Activated CD4-positive, alpha-beta T cell treated with anti-CD3 and anti-CD28 coated beads, Interleukin-2, amount 10 ng/mL, durations not matched to agents 24 days and 14 days (primary cell): ENCODE results near the gene AUNIP. TPM values are rescaled to one million over a fixed set of nuclear protein-coding genes. Genes with fewer than 3 reads are reported as not detected.
"Not testable (repeated sequence)": the region's sequence is repeated elsewhere in the genome, so short reads cannot be mapped to it uniquely, and the experiment has no call there.

ENCODE experiments used
- DNase-seq: peaks from one replicate; pipeline ENCODE4 v3.0.0; 2022
- H3K27ac Mint-ChIP-seq: one replicate; pipeline ENCODE4 v1.8.0; 2022; ENCODE audit warnings: mild to moderate bottlenecking, mixed read lengths
- H3K27me3 Mint-ChIP-seq: one replicate; pipeline ENCODE4 v1.8.0; 2022; ENCODE audit warnings: mixed read lengths
- H3K36me3 Mint-ChIP-seq: one replicate; pipeline ENCODE4 v1.8.0; 2022; ENCODE audit warnings: low read depth, mild to moderate bottlenecking, mixed read lengths
- H3K4me1 Mint-ChIP-seq: one replicate; pipeline ENCODE4 v1.8.0; 2021; ENCODE audit warnings: mixed read lengths
- H3K4me3 Mint-ChIP-seq: one replicate; pipeline ENCODE4 v1.8.0; 2022; ENCODE audit warnings: mild to moderate bottlenecking, moderate library complexity, mixed read lengths
- H3K9me3 Mint-ChIP-seq: one replicate; pipeline ENCODE4 v1.8.0; 2021; ENCODE audit warnings: mixed read lengths
- intact Hi-C: fragments of 100-400 bp; cut with micrococcal nuclease; formaldehyde crosslinking; loops from one replicate; pipeline ENCODE4 v1.15.1; 2023
- total RNA-seq: library from RNA; stranded (reverse); gene quantifications from 2 replicates; pipeline ENCODE4 v1.2.3, GENCODE V29; 2022

AUNIP gene
- total RNA-seq, 1 donor from 2014 or later: 12.0 TPM

GRCh38 chr1:25844536-25845337, 14.5 kb downstream of the AUNIP start:
- no peak for DNase-seq
- Mint-ChIP-seq H3K9me3 (no peaks in the 10 kb centered on the region), H3K4me3 (no peak overlapping the region), H3K27me3 (no peaks in the 10 kb centered on the region), H3K36me3 (peaks cover 5% of the 10 kb centered on the region), H3K4me1 (peaks cover 2% of the 10 kb centered on the region), H3K27ac (no peak overlapping the region)
- intact Hi-C loops: no loop called here

GRCh38 chr1:25843483-25843882, 15.8 kb downstream of the AUNIP start:
- DNase-seq: no peak
- Mint-ChIP-seq H3K9me3 (no peaks in the 10 kb centered on the region), H3K4me1 (peaks cover 2% of the 10 kb centered on the region), H3K27ac (no peak overlapping the region), H3K4me3 (no peak overlapping the region), H3K36me3 (peaks cover 8% of the 10 kb centered on the region), H3K27me3 (no peaks in the 10 kb centered on the region)
- intact Hi-C loops: no loop called here

- H3K4me1 Mint-ChIP-seq, H3K4me3 Mint-ChIP-seq, H3K27ac Mint-ChIP-seq, DNase-seq, H3K9me3 Mint-ChIP-seq, H3K36me3 Mint-ChIP-seq, H3K27me3 Mint-ChIP-seq, intact Hi-C loops: not testable (repeated sequence)
These were observed 19.4 kb downstream of the AUNIP start for GRCh38 chr1:25839808-25840207.

- intact Hi-C loops: no loop called here
- Mint-ChIP-seq H3K27ac (no peak overlapping the region), H3K36me3 (peaks cover 19% of the 10 kb centered on the region), H3K27me3 (no peaks in the 10 kb centered on the region), H3K4me3 (no peak overlapping the region), H3K9me3 (no peaks in the 10 kb centered on the region), H3K4me1 (no peaks in the 10 kb centered on the region)
- no peak for DNase-seq
These were observed 21.9 kb downstream of the AUNIP start for GRCh38 chr1:25837262-25837875.

GRCh38 chr1:25836695-25837094, 22.6 kb downstream of the AUNIP start:
- intact Hi-C loops: no loop called here
- Mint-ChIP-seq H3K36me3 (peaks cover 22% of the 10 kb centered on the region), H3K9me3 (no peaks in the 10 kb centered on the region), H3K4me1 (no peaks in the 10 kb centered on the region), H3K27ac (no peak overlapping the region), H3K4me3 (no peak overlapping the region), H3K27me3 (no peaks in the 10 kb centered on the region)
- no peak for DNase-seq

- no peak overlapping the region for H3K27ac Mint-ChIP-seq
- no peaks in the 10 kb centered on the region for H3K9me3 Mint-ChIP-seq
- no peak for DNase-seq
- no peak overlapping the region for H3K4me3 Mint-ChIP-seq
- H3K4me1 Mint-ChIP-seq: no peaks in the 10 kb centered on the region
- intact Hi-C loops: no loop called here
- peaks cover 29% of the 10 kb centered on the region for H3K36me3 Mint-ChIP-seq
- H3K27me3 Mint-ChIP-seq: no peaks in the 10 kb centered on the region
These were observed 24.4 kb downstream of the AUNIP start for GRCh38 chr1:25834894-25835293.

- Mint-ChIP-seq H3K4me1 (no peaks in the 10 kb centered on the region), H3K36me3 (peaks cover 41% of the 10 kb centered on the region), H3K9me3 (no peaks in the 10 kb centered on the region), H3K27ac (no peak overlapping the region), H3K4me3 (no peak overlapping the region), H3K27me3 (no peaks in the 10 kb centered on the region)
- intact Hi-C loops: no loop called here
- DNase-seq: no peak
These were observed 26.1 kb downstream of the AUNIP start for GRCh38 chr1:25833158-25833557.

GRCh38 chr1:25832336-25833037, 26.8 kb downstream of the AUNIP start:
- Mint-ChIP-seq H3K9me3 (no peaks in the 10 kb centered on the region), H3K4me3 (no peak overlapping the region), H3K27me3 (no peaks in the 10 kb centered on the region), H3K36me3 (peaks cover 44% of the 10 kb centered on the region), H3K4me1 (no peaks in the 10 kb centered on the region), H3K27ac (no peak overlapping the region)
- no peak for DNase-seq
- intact Hi-C loops: no loop called here

GRCh38 chr1:25831569-25832196, 27.6 kb downstream of the AUNIP start:
- H3K27me3 Mint-ChIP-seq: no peaks in the 10 kb centered on the region
- H3K36me3 Mint-ChIP-seq: peaks cover 47% of the 10 kb centered on the region
- H3K4me3 Mint-ChIP-seq: no peak overlapping the region
- no peak overlapping the region for H3K27ac Mint-ChIP-seq
- H3K9me3 Mint-ChIP-seq: no peaks in the 10 kb centered on the region
- no peak for DNase-seq
- intact Hi-C loops: no loop called here
- H3K4me1 Mint-ChIP-seq: no peaks in the 10 kb centered on the region

GRCh38 chr1:25829046-25829445, 30.2 kb downstream of the AUNIP start:
- Mint-ChIP-seq H3K9me3 (no peaks in the 10 kb centered on the region), H3K27me3 (no peaks in the 10 kb centered on the region), H3K36me3 (peaks cover 44% of the 10 kb centered on the region), H3K4me3 (no peak overlapping the region), H3K4me1 (no peaks in the 10 kb centered on the region), H3K27ac (no peak overlapping the region)
- no peak for DNase-seq
- intact Hi-C loops: no loop called here

GRCh38 chr1:25828491-25828890, 30.8 kb downstream of the AUNIP start:
- Mint-ChIP-seq H3K36me3 (peaks cover 43% of the 10 kb centered on the region), H3K27ac (no peak overlapping the region), H3K9me3 (no peaks in the 10 kb centered on the region), H3K4me3 (no peak overlapping the region), H3K27me3 (no peaks in the 10 kb centered on the region), H3K4me1 (no peaks in the 10 kb centered on the region)
- DNase-seq: no peak
- intact Hi-C loops: no loop called here

- intact Hi-C loops: no loop called here
- no peaks in the 10 kb centered on the region for H3K9me3 Mint-ChIP-seq
These were observed 32.7 kb downstream of the AUNIP start for GRCh38 chr1:25826571-25826970.

GRCh38 chr1:25825605-25826004, 33.7 kb downstream of the AUNIP start:
- Mint-ChIP-seq H3K36me3 (peaks cover 34% of the 10 kb centered on the region), H3K4me1 (peaks cover 13% of the 10 kb centered on the region), H3K27me3 (no peaks in the 10 kb centered on the region), H3K9me3 (no peaks in the 10 kb centered on the region), H3K27ac (no peak overlapping the region), H3K4me3 (no peak overlapping the region)
- DNase-seq: no peak
- intact Hi-C loops: no loop called here

More at GRCh38 chr1:25826571-25826970, 32.7 kb downstream of the AUNIP start:
- no peaks in the 10 kb centered on the region for H3K27me3 Mint-ChIP-seq
- peaks cover 4% of the 10 kb centered on the region for H3K4me1 Mint-ChIP-seq
- peaks cover 37% of the 10 kb centered on the region for H3K36me3 Mint-ChIP-seq
- H3K4me3 Mint-ChIP-seq: no peak overlapping the region
- DNase-seq: no peak
- no peak overlapping the region for H3K27ac Mint-ChIP-seq

- peak overlapping the region; percentile 89 for H3K27ac Mint-ChIP-seq
- H3K4me3 Mint-ChIP-seq: peak overlapping the region; percentile 96
- H3K36me3 Mint-ChIP-seq: peaks cover 11% of the 10 kb centered on the region
- DNase-seq: peak; percentile 56
- peaks cover 31% of the 10 kb centered on the region for H3K4me1 Mint-ChIP-seq
- H3K9me3 Mint-ChIP-seq: no peaks in the 10 kb centered on the region
- intact Hi-C loops: no loop called here
- H3K27me3 Mint-ChIP-seq: no peaks in the 10 kb centered on the region
These were observed 37.6 kb downstream of the AUNIP start for GRCh38 chr1:25821630-25822091.
